HUES6 (cell line): Measurements from ENCODE around the gene FHOD3.

Experiments used
- H3K27ac ChIP-seq: 2 replicates; pipeline ENCODE4 v1.7.0; 2013; ENCODE audit warnings: low read depth, mild to moderate bottlenecking, low read length, inconsistent platforms
- H3K27me3 ChIP-seq: 2 replicates; pipeline ENCODE4 v1.6.1; 2013; ENCODE audit warnings: low read length; ENCODE audit not compliant: control insufficient read depth, insufficient read depth
- H3K36me3 ChIP-seq: 2 replicates; pipeline ENCODE4 v1.6.1; 2013; ENCODE audit warnings: low read length; ENCODE audit not compliant: control insufficient read depth, insufficient read depth
- H3K4me1 ChIP-seq: 2 replicates; pipeline ENCODE4 v1.6.1; 2013; ENCODE audit warnings: low read length; ENCODE audit not compliant: control insufficient read depth, insufficient read depth
- H3K4me3 ChIP-seq: 2 replicates; pipeline ENCODE4 v1.5.1; 2013; ENCODE audit warnings: low read depth, low read length
- H3K9ac ChIP-seq: one replicate; pipeline ENCODE4 v1.6.1; 2013; ENCODE audit warnings: mild to moderate bottlenecking, low read length
- H3K9me3 ChIP-seq: 2 replicates; pipeline ENCODE4 v1.6.1; 2013; ENCODE audit warnings: low read depth, low read length; ENCODE audit not compliant: control insufficient read depth, insufficient read depth

The FHOD3 gene

DNA sequence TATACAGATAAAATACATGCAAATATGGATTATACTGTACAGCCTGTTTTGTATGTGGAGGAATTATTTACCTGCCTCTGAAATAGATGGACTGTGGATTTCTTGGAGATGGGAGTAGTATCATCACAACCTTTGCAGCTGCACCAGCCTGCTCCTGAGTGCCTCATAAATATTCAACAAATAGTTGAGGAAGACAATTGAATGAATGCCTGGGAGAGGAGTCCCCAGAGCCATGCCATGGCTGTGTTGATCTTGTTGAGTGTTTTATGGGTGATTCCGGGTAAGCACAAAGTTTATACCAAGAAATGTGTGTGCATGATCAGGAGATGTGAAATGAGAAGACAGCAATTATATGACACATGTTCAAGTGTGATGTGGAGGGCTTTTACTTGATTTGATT is 225.0 kb downstream of the FHOD3 start:
- H3K36me3 ChIP-seq, result no peaks in the 10 kb centered on the region
- no peak overlapping the region for H3K4me3 ChIP-seq
- no peak overlapping the region for H3K27ac ChIP-seq
- H3K27me3 ChIP-seq, result no peaks in the 10 kb centered on the region
- no peaks in the 10 kb centered on the region for H3K9me3 ChIP-seq
- H3K4me1 ChIP-seq, result peaks cover 9% of the 10 kb centered on the region
- H3K9ac ChIP-seq, result no peak overlapping the region

DNA sequence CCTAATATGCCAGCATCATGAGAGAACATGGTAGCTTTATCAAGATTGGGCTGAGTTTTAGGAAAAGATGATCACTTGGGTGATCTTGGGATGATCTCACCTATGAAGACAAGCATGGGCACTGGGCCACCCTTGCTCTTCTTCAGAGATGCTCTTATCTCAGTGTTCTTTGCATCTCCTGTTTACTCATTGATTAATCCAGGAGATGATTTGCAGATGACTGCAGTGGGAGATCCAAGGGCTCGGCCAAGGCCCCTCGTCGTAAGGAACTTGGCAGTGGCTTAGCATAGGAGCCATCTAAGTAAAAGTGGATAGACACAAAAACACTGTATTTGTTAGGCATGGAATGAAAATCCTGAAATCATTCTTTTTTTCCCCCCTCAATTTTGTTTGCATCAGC is 228.4 kb downstream of the FHOD3 start:
- no peaks in the 10 kb centered on the region for H3K27me3 ChIP-seq
- no peak overlapping the region for H3K27ac ChIP-seq
- H3K4me1 ChIP-seq, result peaks cover 15% of the 10 kb centered on the region
- no peak overlapping the region for H3K4me3 ChIP-seq
- H3K9ac ChIP-seq, result no peak overlapping the region
- no peaks in the 10 kb centered on the region for H3K9me3 ChIP-seq
- H3K36me3 ChIP-seq, result no peaks in the 10 kb centered on the region

- Histone ChIP-seq H3K27ac (no peak overlapping the region), H3K9me3 (no peaks in the 10 kb centered on the region), H3K27me3 (no peaks in the 10 kb centered on the region), H3K4me3 (no peak overlapping the region), H3K36me3 (no peaks in the 10 kb centered on the region), H3K4me1 (peaks cover 15% of the 10 kb centered on the region), H3K9ac (no peak overlapping the region)
Measured at GRCh38 chr18:36526611-36527010, 229.1 kb downstream of the FHOD3 start.

DNA sequence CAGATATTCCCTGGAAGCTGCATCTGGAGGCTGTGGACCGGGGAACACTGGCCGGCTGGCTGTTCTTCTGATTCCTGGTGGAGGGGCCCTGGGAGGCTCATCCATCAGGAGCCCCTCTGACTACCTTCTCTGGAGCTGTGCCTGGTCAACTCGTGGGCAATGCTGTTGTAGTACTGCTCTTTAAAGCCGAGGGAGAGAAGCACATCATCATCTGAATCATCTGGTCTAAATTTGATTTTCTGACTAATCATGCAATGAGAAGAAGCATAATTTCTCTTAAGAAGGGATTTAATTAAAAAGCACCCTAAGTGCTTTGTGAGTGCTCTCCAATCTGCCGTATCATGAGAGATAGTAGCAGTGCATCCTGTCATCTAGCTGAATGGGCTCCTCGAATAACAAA is 229.5 kb downstream of the FHOD3 start:
- H3K4me1 ChIP-seq, result peaks cover 15% of the 10 kb centered on the region
- no peaks in the 10 kb centered on the region for H3K36me3 ChIP-seq
- no peaks in the 10 kb centered on the region for H3K9me3 ChIP-seq
- no peak overlapping the region for H3K4me3 ChIP-seq
- H3K27me3 ChIP-seq, result no peaks in the 10 kb centered on the region
- H3K27ac ChIP-seq, result no peak overlapping the region
- H3K9ac ChIP-seq, result no peak overlapping the region

- Histone ChIP-seq H3K27me3 (no peaks in the 10 kb centered on the region), H3K4me1 (peaks cover 9% of the 10 kb centered on the region; the same call in 1 of the 2 replicates), H3K4me3 (no peak overlapping the region), H3K9me3 (no peaks in the 10 kb centered on the region), H3K9ac (no peak overlapping the region), H3K36me3 (no peaks in the 10 kb centered on the region), H3K27ac (no peak overlapping the region)
Measured at GRCh38 chr18:36527740-36528455, 230.4 kb downstream of the FHOD3 start.

GRCh38 chr18:36529747-36530146 is 232.2 kb downstream of the FHOD3 start:
- H3K27ac ChIP-seq, result no peak overlapping the region

GRCh38 chr18:36530676-36531405 is 233.3 kb downstream of the FHOD3 start:
- Histone ChIP-seq H3K36me3 (no peaks in the 10 kb centered on the region), H3K4me3 (no peak overlapping the region), H3K9ac (no peak overlapping the region), H3K9me3 (no peaks in the 10 kb centered on the region), H3K27ac (no peak overlapping the region), H3K27me3 (no peaks in the 10 kb centered on the region), H3K4me1 (peaks cover 15% of the 10 kb centered on the region; the same call in 1 of the 2 replicates)

More at GRCh38 chr18:36529747-36530146, 232.2 kb downstream of the FHOD3 start:
- Histone ChIP-seq H3K36me3 (no peaks in the 10 kb centered on the region), H3K27me3 (no peaks in the 10 kb centered on the region), H3K4me3 (no peak overlapping the region), H3K4me1 (peaks cover 9% of the 10 kb centered on the region; the same call in 1 of the 2 replicates), H3K9me3 (no peaks in the 10 kb centered on the region), H3K9ac (no peak overlapping the region)

DNA sequence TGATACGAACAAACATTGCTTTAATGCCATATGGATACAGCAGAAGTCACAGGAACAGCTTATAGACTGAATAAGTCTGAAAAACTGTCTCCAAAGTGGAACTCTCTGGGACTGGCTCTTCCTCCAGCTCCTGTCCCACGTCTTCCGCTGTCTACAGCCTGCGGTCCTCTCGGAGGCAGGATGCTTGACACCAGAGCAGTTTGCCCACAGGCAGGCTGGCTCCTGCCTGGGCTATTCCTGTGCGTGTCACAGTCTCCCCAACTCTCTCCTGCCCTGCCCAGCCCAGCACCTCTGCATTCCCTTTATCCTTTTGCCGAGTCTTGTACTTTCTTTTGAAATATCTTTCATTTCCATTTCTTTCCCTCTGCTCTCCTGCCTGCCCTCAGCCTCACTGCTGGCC is 234.1 kb downstream of the FHOD3 start:
- Histone ChIP-seq H3K27ac (no peak overlapping the region), H3K27me3 (no peaks in the 10 kb centered on the region), H3K36me3 (no peaks in the 10 kb centered on the region), H3K4me1 (peaks cover 15% of the 10 kb centered on the region; the same call in 1 of the 2 replicates), H3K9me3 (no peaks in the 10 kb centered on the region), H3K9ac (no peak overlapping the region), H3K4me3 (no peak overlapping the region)

DNA sequence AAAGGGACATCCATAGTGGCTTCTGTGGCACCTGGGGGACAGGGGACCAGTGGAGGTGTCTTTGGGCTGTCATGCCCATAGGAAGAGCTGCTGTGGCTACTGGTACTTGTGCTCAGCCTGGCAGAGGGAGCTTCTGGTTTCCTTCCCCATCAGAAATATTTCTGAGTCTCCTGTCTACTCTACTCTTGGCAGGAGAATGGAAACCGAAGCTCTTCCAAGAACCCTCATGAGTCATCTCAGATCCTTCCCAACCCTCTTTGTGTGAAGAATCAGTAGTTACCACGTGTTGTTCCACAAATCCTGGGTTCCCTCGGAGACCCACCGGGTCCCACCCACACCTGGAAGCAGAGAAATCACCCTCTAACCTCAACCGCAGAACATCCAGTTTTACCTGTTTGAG is 234.9 kb downstream of the FHOD3 start:
- Histone ChIP-seq H3K9ac (no peak overlapping the region), H3K4me3 (no peak overlapping the region), H3K27ac (no peak overlapping the region), H3K9me3 (no peaks in the 10 kb centered on the region), H3K27me3 (no peaks in the 10 kb centered on the region), H3K36me3 (no peaks in the 10 kb centered on the region), H3K4me1 (peaks cover 13% of the 10 kb centered on the region; the same call in 1 of the 2 replicates)

DNA sequence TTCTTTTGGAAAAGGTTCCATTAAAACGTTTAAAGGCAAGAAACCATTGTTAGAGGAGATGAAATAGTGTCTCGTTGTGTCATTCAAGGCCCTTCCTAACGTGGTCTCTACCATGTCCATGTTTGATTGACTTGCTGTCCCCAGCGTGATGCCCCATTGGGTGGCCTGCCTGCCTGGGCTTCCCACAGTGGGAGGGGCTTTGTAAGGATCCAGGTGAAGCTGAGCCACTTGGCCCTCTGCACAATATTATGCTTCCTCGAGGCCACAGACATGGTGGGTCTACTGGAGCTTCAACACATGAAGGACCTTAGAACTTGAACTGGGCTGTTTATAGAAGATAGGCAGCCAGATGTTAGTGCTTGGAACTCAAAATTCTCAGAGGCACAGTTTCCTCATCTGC is 235.3 kb downstream of the FHOD3 start:
- no peaks in the 10 kb centered on the region for H3K36me3 ChIP-seq
- H3K27ac ChIP-seq, result no peak overlapping the region
- H3K4me1 ChIP-seq, result peaks cover 9% of the 10 kb centered on the region; the same call in 1 of the 2 replicates
- H3K9ac ChIP-seq, result no peak overlapping the region
- no peaks in the 10 kb centered on the region for H3K27me3 ChIP-seq
- no peak overlapping the region for H3K4me3 ChIP-seq
- H3K9me3 ChIP-seq, result no peaks in the 10 kb centered on the region

- H3K9me3 ChIP-seq, result no peaks in the 10 kb centered on the region
- H3K4me1 ChIP-seq, result peaks cover 6% of the 10 kb centered on the region; the same call in 1 of the 2 replicates
- H3K4me3 ChIP-seq, result no peak overlapping the region
- H3K36me3 ChIP-seq, result no peaks in the 10 kb centered on the region
- no peaks in the 10 kb centered on the region for H3K27me3 ChIP-seq
- H3K27ac ChIP-seq, result no peak overlapping the region
- no peak overlapping the region for H3K9ac ChIP-seq
Measured at GRCh38 chr18:36533446-36534153, 236.1 kb downstream of the FHOD3 start.
